Thyroid gland (tissue), 4 donors: ENCODE data around the gene MROH7. TPM values are rescaled to one million over a fixed set of nuclear protein-coding genes. Genes with fewer than 3 reads are reported as not detected.

ENCODE experiments used
- DNase-seq, 2 donors: peaks; one replicate each; pipeline ENCODE4 v3.0.0-alpha.2; 2019
- H3K27ac ChIP-seq, 3 donors: fragments of 200-600 bp; sonication (generic); 1 replicate in 2 of 3; 2 replicates in 1 of 3; pipeline ENCODE4 v1.5.1; 2016 to 2019; ENCODE audit warnings: mild to moderate bottlenecking in 1 of 3, moderate library complexity in 1 of 3
- H3K27me3 ChIP-seq: fragments of 200-600 bp; sonication (generic); one replicate; pipeline ENCODE4 v1.5.1; 2019
- H3K36me3 ChIP-seq, 2 donors: fragments of 200-600 bp; sonication (generic); one replicate each; pipeline ENCODE4 v1.5.1; 2016 to 2019
- H3K4me1 ChIP-seq, 2 donors: fragments of 200-600 bp; sonication (generic); one replicate each; pipeline ENCODE4 v1.5.1; 2017 to 2019
- H3K4me3 ChIP-seq, 3 donors: fragments of 200-600 bp; sonication (generic); replicated peaks in 1 of 3; 1 replicate in 2 of 3; 2 replicates in 1 of 3; pipeline ENCODE4 v1.5.1; 2016; ENCODE audit warnings: mild to moderate bottlenecking in 1 of 3
- H3K9me3 ChIP-seq: fragments of 200-600 bp; sonication (generic); one replicate; pipeline ENCODE4 v1.5.1; 2017
- POLR2A ChIP-seq, 2 donors: fragments of 450-650 bp; IDR thresholded peaks; one replicate each; pipeline ENCODE4 v1.6.1; 2017; ENCODE audit warnings: antibody characterized with exemption in 2 of 2, mild to moderate bottlenecking in 2 of 2, moderate library complexity in 1 of 2
- WGBS, 2 donors: methylation state at CpG; one replicate each; pipeline ENCODE4 v1.1.5; 2017; 5-methylcytosine and 5-hydroxymethylcytosine counted together
- intact Hi-C: fragments of 100-400 bp; cut with DNase I; formaldehyde crosslinking; loops from one replicate; pipeline ENCODE4 v1.15.1; 2023
- total RNA-seq, 4 donors: library from RNA; depleted of rRNA; stranded (reverse); fragments of >200 nt; gene quantifications; one replicate each; pipeline ENCODE4 v1.2.3, GENCODE V29; 2016
- TF ChIP-seq, protein P1 (sequence below), 6 experiments: fragments of 200-600 bp in 3 of 6; fragments of 450-650 bp in 3 of 6; sonication (generic) in 3 of 6; IDR thresholded peaks; one replicate each; pipeline ENCODE4 v1.5.1; 2016 to 2019; ENCODE audit warnings: antibody characterized with exemption in 6 of 6, mild to moderate bottlenecking in 2 of 6, inconsistent platforms in 1 of 6, moderate library complexity in 1 of 6

The MROH7 gene
- total RNA-seq, 4 donors from 2014 or later, result 16.7 to 24.1 (median 20.8) TPM

DNA sequence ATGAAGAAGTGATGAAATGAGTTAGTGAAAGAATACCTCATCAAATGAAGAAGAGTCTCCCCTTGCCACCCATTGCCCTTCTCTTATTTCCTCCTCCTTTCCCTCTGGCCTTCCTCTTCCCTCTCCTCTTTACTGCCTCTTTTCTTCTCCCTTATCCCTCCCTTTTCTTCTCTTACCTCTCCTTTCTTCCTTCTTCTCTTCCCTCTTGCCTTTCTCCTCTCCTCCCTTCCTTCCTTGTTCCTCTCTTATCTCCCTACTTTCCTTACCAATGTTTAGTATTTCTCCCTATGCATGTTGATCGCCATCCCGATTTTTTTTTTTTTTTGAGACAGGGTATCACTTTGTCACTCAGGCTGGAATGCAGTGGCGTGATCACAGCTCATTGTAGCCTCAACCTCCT lies 8.8 kb downstream of the MROH7 start:
- WGBS, 2 donors, result 91 to 94% methylated on average over 3 of the region's 3 CpGs
- intact Hi-C loops, result no loop called here
- Histone ChIP-seq H3K27ac (no peak overlapping the region), H3K36me3 (no peaks in the 10 kb centered on the region), H3K9me3 (no peaks in the 10 kb centered on the region), H3K27me3 (no peaks in the 10 kb centered on the region), H3K4me1 (no peaks in the 10 kb centered on the region), H3K4me3 (no peak overlapping the region)
- TF ChIP-seq, protein P1, sequence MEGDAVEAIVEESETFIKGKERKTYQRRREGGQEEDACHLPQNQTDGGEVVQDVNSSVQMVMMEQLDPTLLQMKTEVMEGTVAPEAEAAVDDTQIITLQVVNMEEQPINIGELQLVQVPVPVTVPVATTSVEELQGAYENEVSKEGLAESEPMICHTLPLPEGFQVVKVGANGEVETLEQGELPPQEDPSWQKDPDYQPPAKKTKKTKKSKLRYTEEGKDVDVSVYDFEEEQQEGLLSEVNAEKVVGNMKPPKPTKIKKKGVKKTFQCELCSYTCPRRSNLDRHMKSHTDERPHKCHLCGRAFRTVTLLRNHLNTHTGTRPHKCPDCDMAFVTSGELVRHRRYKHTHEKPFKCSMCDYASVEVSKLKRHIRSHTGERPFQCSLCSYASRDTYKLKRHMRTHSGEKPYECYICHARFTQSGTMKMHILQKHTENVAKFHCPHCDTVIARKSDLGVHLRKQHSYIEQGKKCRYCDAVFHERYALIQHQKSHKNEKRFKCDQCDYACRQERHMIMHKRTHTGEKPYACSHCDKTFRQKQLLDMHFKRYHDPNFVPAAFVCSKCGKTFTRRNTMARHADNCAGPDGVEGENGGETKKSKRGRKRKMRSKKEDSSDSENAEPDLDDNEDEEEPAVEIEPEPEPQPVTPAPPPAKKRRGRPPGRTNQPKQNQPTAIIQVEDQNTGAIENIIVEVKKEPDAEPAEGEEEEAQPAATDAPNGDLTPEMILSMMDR (IDR thresholded peaks at IDR 0.05), result no peak
- no peak for TF ChIP-seq POLR2A (IDR thresholded peaks at IDR 0.05)
- DNase-seq, result no peak

DNA sequence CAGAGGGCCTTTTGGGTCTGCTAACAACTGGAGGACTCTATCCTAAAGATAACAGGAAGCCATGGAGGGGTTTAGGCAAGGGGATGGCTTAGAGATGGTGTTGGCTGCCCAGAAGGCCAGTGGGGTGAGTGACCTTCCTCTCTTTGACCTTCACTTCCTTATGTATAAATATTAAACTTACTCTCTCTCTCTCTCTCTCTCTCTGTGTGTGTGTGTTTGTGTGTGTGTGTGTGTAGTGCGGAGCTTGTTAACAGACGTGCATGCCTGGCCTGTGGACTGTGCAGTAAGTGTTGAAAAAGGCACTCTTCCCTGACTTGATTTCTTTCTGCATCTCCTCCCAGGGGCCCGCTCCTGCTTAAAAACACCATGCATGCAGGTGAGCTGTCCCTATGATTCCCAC lies 10.0 kb downstream of the MROH7 start:
- Histone ChIP-seq H3K9me3 (no peaks in the 10 kb centered on the region), H3K4me1 (no peaks in the 10 kb centered on the region), H3K27me3 (no peaks in the 10 kb centered on the region), H3K36me3 (no peaks in the 10 kb centered on the region), H3K27ac (no peak overlapping the region), H3K4me3 (no peak overlapping the region)
- 81 to 82% methylated on average over 3 of the region's 3 CpGs for WGBS, 2 donors
- intact Hi-C loops, result no loop called here
- TF ChIP-seq, protein P1 (IDR thresholded peaks at IDR 0.05), result no peak
- no peak for TF ChIP-seq POLR2A (IDR thresholded peaks at IDR 0.05)
- DNase-seq, result peak in 1 of 2 donors; percentile 3

GRCh38 chr1:54652168-54652567 lies 10.6 kb downstream of the MROH7 start:
- Histone ChIP-seq H3K4me3 (no peak overlapping the region), H3K27ac (no peak overlapping the region), H3K36me3 (no peaks in the 10 kb centered on the region), H3K9me3 (no peaks in the 10 kb centered on the region), H3K4me1 (no peaks in the 10 kb centered on the region), H3K27me3 (no peaks in the 10 kb centered on the region)
- no peak for DNase-seq
- intact Hi-C loops, result no loop called here
- TF ChIP-seq POLR2A (IDR thresholded peaks at IDR 0.05), result no peak
- TF ChIP-seq, protein P1 (IDR thresholded peaks at IDR 0.05), result no peak

DNA sequence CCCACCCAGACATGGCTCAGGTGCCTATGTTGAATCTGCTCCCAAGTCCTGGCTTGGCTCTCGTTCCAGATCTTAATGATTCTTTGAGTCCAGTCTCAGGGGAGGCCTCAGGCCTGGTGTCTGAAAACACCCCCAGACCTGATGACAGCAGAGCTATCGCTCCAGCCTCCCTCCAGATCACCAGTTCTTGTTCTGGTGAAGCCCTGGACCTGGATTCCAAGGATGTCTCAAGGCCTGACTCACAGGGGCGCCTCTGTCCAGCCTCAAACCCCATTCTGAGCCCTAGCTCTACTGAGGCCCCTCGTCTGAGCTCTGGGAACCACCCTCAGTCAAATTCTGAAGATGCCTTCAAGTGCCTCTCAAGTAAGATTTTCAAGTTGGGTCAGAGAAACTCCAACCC lies 11.4 kb downstream of the MROH7 start:
- H3K27me3 ChIP-seq, result no peaks in the 10 kb centered on the region
- 74 to 90% methylated on average over 4 of the region's 4 CpGs for WGBS, 2 donors

DNA sequence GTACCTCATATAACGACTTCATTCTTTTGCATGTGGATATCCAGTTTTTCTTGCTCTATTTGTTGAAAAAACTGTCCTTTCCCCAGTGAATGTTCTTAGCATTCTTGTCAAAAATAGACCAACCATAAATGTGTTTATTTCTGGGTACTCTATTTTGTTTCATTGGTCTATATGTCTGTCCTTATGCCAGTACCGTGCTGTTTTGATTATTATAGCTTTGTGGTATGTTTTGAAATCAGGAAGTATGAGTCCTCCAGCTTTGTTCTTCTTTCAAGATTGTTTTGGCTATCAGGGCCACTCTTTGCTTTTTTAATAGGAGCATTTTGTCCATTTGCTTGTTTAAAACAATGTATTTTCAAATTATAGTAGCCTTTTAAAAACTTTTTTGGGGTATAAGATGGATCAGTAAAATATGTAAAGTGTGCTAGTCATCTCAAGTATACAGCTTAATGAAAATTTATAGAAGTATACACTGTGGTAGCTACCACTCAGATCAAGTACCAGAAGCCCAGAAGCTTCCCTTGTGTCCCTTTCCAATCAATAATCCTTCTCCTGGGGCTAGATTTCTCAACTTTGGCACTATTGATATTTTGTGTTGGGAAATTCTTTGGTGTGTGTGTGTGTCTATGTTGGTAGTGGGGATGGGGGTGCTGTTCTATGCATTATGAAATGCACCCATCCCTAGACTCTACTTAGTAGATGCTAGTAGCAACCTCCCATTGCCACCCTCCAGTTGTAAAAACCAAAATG lies 16.8 kb downstream of the MROH7 start:
- intact Hi-C loops, result no loop called here
- DNase-seq, result no peak
- Histone ChIP-seq H3K9me3 (no peaks in the 10 kb centered on the region), H3K4me3 (no peak overlapping the region), H3K4me1 (no peaks in the 10 kb centered on the region), H3K27ac (no peak overlapping the region), H3K27me3 (no peaks in the 10 kb centered on the region), H3K36me3 (no peaks in the 10 kb centered on the region)
- 90 to 96% methylated on average over 2 of the region's 2 CpGs for WGBS, 2 donors
- TF ChIP-seq POLR2A (IDR thresholded peaks at IDR 0.05), result no peak
- TF ChIP-seq, protein P1 (IDR thresholded peaks at IDR 0.05), result no peak

More for the DNA sequence above, 11.4 kb downstream of the MROH7 start:
- Histone ChIP-seq H3K36me3 (no peaks in the 10 kb centered on the region), H3K27ac (no peak overlapping the region), H3K4me3 (no peak overlapping the region), H3K4me1 (no peaks in the 10 kb centered on the region), H3K9me3 (no peaks in the 10 kb centered on the region)
- intact Hi-C loops, result no loop called here
- TF ChIP-seq POLR2A (IDR thresholded peaks at IDR 0.05), result no peak
- TF ChIP-seq, protein P1 (IDR thresholded peaks at IDR 0.05), result no peak
- DNase-seq, result no peak
